LNCAP (cell line): ENCODE data around the gene PHYHIPL.
A peak's percentile ranks its signal among the peaks of the same experiment; 100 is the strongest.

Experiments used
- TF ChIP-seq, protein P1 (sequence below): fragments of 450-650 bp; IDR thresholded peaks from 2 replicates; pipeline ENCODE4 v1.5.1; 2017; ENCODE audit warnings: mild to moderate bottlenecking

The PHYHIPL gene

DNA sequence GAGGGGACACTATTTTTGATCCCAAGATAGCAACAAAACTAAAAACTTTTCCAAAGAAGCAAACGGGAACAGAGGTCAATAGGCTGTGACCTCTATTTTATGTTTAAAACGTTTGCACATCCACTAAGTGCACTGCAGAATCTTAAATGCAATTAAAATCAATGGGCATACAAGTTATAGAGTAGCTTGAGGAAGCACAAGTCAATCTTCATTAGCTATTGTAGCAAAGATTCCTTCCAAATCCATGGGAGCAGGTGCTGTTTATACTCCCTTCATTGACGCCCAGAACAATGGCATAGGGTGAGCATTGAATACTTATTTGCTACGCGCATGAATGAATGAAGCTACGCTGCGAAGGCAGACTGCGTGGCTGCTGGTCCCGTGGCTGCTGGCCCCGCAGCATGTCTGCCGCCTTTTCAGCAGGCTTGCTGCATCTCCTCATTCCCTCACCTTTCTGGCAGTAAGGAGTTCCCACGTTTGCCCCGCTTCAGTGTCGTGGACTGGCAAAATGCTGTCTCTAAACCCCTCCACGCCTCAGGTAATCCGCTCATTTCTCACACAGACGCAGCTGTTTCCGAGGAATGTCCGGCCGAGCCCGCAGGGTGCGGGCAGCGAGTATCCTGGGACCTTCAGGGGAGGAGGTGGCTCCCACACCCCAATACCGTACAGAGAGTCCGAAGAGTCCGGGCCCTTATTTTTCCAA lies 754 bp upstream of the PHYHIPL start:
- TF ChIP-seq, protein P1, sequence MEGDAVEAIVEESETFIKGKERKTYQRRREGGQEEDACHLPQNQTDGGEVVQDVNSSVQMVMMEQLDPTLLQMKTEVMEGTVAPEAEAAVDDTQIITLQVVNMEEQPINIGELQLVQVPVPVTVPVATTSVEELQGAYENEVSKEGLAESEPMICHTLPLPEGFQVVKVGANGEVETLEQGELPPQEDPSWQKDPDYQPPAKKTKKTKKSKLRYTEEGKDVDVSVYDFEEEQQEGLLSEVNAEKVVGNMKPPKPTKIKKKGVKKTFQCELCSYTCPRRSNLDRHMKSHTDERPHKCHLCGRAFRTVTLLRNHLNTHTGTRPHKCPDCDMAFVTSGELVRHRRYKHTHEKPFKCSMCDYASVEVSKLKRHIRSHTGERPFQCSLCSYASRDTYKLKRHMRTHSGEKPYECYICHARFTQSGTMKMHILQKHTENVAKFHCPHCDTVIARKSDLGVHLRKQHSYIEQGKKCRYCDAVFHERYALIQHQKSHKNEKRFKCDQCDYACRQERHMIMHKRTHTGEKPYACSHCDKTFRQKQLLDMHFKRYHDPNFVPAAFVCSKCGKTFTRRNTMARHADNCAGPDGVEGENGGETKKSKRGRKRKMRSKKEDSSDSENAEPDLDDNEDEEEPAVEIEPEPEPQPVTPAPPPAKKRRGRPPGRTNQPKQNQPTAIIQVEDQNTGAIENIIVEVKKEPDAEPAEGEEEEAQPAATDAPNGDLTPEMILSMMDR = no peak

DNA sequence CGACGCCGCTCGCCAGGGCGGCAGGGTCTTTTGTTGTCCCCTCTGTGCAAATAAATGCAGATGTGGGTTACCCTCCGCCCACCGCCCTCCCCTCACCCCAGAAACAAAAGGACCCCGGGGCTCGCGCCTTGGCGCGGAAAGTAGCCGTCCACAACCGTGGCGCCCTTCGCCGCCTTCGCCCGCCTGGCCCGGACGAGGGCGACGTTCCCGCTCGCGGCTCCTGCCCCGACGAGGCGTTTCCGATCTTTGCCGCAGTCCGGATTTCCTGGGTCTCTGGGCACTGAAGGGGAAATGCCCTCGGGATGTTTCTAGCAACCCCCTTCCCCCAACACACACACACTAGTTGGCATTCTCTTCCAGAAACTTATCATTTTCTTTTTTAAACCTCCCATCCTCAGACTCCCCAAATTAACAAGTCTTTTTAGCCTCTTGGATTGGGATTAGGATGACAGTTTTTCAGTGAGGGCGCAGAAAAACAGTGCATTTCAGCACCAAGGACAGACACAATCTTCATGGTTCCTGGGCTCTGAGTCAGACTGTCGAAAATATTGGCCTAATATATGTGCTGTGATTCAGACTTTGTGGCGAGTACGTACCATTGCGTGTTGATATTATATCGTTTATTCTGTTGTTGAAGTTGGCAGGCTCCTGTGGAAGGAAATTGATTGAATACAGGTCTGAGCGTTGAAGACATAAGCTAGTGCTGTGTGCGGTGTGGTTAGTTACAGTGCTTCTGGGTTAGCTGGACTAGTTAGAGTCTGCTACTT lies 771 bp downstream of the PHYHIPL start:
- TF ChIP-seq, protein P1 = no peak

DNA sequence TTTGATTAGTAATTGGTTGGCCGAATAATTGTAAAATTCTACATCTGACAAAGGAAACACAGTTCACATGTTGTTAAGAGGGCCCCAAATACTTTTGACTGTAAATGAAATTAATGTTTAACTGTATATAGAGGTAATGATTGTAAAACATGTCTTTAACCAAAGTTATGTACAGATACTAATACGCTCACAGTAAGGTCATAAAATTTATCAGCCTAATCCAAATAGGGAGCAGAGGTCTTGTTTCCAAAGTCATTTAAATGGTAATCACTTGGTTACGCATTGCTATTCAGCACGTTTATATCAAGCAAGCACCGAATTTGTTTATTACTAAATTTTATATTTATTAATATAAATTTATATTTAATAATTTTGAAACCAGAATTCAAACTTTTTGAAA lies 1.4 kb downstream of the PHYHIPL start:
- TF ChIP-seq, protein P1 = no peak

DNA sequence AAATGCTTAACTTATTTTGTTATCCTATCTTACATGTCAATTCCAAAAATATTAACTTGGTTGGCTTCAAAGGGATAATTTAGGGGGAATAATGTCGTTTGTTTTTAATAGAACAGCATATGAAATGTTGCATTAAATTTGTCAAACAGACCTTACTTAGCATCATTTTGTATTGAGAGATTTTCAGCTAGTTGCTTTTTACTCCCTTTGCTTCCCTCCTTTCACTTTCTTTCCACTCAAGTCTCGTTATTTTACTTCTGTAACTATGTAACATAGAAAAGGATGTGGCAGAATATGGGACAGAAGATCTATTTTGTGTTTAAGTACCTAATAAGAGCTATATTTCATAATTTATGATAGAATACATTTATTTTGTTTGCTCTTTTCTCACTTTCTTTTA lies 2.6 kb downstream of the PHYHIPL start:
- TF ChIP-seq, protein P1 = no peak

DNA sequence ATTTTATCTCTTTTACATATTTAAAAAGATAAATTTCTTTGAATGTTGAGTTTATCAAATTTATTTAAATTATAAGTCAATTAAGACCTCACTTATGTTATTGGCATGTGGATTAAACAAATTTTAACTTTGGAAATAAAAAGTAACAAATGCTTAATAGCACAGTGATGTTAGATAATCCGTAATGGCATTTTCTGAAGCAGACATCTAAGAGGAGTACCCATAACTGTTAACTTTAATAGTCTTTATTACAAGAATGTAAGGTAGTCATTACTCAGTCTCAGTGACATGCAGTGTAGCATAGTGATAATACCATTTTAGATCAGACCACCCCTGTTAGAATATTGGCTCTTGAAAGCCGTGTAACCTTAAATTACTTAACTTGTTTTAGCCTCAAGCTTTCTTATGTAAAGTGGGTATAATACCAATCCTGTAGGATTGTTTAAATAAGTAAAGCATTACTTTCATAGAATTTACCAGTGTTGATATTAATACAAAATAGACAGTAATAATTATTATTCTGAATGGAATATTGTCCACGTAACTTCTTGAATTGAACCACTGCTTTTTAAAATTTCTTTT lies 4.3 kb downstream of the PHYHIPL start:
- TF ChIP-seq, protein P1 = no peak

- TF ChIP-seq, protein P1 = peak; percentile 62
Observed at GRCh38 chr10:59181668-59182067, 5.2 kb downstream of the PHYHIPL start.

DNA sequence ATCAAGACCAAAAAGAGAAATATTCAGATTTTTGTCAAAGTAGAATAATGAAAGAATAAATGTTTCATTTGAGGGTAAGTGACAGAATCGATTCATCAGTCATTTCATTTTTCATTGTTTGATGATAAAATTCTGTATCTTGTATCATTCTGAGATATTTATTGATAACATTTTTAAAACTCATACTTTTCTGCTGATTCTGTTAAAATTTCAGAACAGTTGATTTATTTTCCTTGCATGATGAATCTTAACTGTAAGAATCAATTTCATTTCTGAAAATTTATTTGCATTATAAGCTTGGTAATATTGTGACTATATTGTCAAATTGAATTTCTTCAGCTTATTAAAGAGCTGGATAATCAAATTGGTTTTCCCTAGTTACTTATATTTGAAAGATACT lies 13.9 kb downstream of the PHYHIPL start:
- TF ChIP-seq, protein P1 = no peak
